Dedifferentiated amniotic fluid mesenchymal stem cell (primary cell): ENCODE data around the gene GJA9.

Experiments
- DNase-seq: peaks from one replicate; pipeline ENCODE4 v3.0.0-alpha.2; 2016; ENCODE audit errors: extremely low spot score

The GJA9 gene

DNA sequence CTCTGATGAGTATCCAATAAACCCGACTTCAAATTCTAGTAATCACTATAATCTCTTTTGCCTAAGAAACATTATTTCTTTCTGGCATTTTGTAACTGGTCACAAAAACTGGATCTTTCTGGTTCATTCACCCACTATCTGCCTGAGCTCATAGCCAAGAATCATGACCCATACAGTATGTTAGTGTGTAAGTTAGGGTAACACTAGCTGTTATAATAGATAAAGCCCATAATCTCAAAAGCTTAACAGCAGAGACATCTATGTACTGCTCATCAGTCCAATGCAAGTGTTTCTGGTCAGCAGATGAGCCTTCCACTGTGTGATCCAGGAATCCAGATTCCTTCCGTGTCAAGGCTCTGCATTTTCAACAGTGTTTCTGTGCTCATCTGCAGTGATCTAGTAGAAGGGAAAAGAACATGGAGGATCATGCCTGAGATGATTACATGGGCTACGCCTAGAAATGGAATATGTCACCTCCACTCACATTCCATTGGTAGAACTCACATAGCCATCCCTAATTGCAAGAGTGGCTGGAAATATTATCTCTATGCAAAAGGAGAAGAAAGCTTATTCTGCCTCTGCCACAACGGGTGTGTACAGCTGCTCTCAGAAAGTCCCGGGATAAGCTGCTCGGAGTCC, 49.5 kb downstream of the GJA9 start:
- no peak for DNase-seq

DNA sequence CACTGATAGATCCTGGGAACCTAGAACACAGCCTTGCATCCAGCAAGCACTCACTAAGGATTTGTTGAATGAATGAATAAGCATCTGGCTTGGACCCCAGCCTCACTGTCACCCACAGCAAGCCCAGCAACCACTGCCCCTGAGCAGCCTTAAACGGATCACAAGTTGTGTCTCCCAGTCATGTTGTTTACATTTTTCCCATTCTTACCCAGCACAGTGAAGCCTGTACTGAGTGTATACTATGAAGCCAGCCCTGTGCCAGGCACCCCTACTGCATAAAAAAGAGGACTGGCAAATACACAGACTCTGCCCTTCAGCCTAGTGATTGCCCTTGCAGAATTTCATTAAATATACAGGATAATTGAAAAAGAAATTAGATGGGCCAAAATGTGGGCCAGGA, 52.0 kb downstream of the GJA9 start:
- DNase-seq, result no peak

- no peak for DNase-seq
Observed at GRCh38 chr1:38827318-38827717, 54.1 kb downstream of the GJA9 start.

- no peak for DNase-seq
Observed at GRCh38 chr1:38826886-38827285, 54.5 kb downstream of the GJA9 start.

DNA sequence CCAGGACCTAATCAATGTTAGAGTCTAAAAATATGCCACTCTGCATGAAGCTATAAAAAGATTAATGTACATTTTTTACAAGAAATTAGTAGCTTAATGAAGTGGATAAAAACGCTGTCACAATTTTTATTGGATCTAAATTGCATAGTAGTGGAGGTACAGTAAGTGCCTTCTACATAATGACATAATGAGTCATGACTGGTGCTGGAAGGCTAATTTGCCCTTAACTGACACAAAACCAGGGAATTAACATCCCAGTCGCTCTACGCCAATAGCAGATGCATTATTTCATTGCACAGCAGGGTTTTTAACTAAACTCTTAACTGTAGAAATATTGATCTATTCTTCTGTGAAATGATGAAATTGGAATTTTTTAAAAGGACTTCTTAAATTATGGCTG, 55.1 kb downstream of the GJA9 start:
- DNase-seq, result no peak
